HepG2 (cell line): ENCODE measurements around the gene GLB1L. TPM values are rescaled to one million over a fixed set of nuclear protein-coding genes. Genes with fewer than 3 reads are reported as not detected.

Experiments
- ATAC-seq: fragments of 200-7000 bp; cut with Tn5 transposase; 3 replicates; pipeline ENCODE4 v1.9.1; 2020; ENCODE audit warnings: mild to moderate bottlenecking, moderate library complexity
- BruUV-seq: library from RNA; stranded (reverse); fragments of 400-500 nt; replicated peaks from 2 replicates; lab custom pipeline; 2021; lab: Mats Ljungman, UMichigan
- CTCF ChIA-PET: fragments of 300-600 bp; formaldehyde crosslinking; extraction: SDS; loops from one replicate; lab custom pipeline; 2021; ENCODE audit warnings: low total read pairs, inconsistent platforms, low intra/inter-chr PET ratio; lab: Yijun Ruan, JAX
- POLR2A ChIA-PET: fragments of 350-600 bp; sonication (Branson Sonifier 250); formaldehyde crosslinking; loops from one replicate; lab custom pipeline; 2020; ENCODE audit warnings: antibody characterized with exemption, inconsistent platforms; lab: Yijun Ruan, JAX
- DNase-seq: peaks from one replicate; pipeline ENCODE4 v3.0.0-alpha.2; 2015; ENCODE audit warnings: low spot score
- FAIRE-seq: peaks from 3 replicates; lab custom pipeline; 2011; peaks lifted over from hg19 to GRCh38; lab: Jason Lieb, UNC
- H2AFZ ChIP-seq: one replicate; pipeline ENCODE4 v1.6.1; 2011; ENCODE audit warnings: low read length, inconsistent platforms
- H3K27ac ChIP-seq: fragments of 300-600 bp; 3 replicates; pipeline ENCODE4 v1.8.0; 2011; ENCODE audit warnings: mixed run types, mild to moderate bottlenecking, mixed read lengths, low read length, inconsistent platforms; ENCODE audit not compliant: insufficient read depth; ENCODE audit errors: extremely low read length
- H3K27me3 ChIP-seq, 2 experiments: fragments of 200-600 bp in 1 of 2; 2 replicates in 1 of 2; 3 replicates in 1 of 2; pipeline versions ENCODE4 v1.6.0 to v1.8.0; 2011; ENCODE audit warnings: low read length in 2 of 2, mild to moderate bottlenecking in 2 of 2, moderate library complexity in 2 of 2, inconsistent platforms in 1 of 2; ENCODE audit not compliant: insufficient read depth in 2 of 2, control insufficient read depth in 1 of 2
- H3K36me3 ChIP-seq, 2 experiments: fragments of 200-600 bp in 1 of 2; replicated peaks in 1 of 2; 2 replicates in 1 of 2; 3 replicates in 1 of 2; pipeline versions ENCODE4 v1.5.1 to v1.8.0; 2011; ENCODE audit warnings: low read length in 2 of 2, inconsistent platforms in 1 of 2; ENCODE audit not compliant: insufficient read depth in 2 of 2, control insufficient read depth in 1 of 2
- H3K4me1 ChIP-seq: 2 replicates; pipeline ENCODE4 v1.5.1; 2012; ENCODE audit warnings: low read length, inconsistent platforms; ENCODE audit not compliant: insufficient read depth
- H3K4me2 ChIP-seq: 2 replicates; pipeline ENCODE4 v1.6.0; 2011; ENCODE audit warnings: low read depth, low read length, inconsistent platforms
- H3K4me3 ChIP-seq, 3 experiments: fragments of 200-600 bp in 1 of 3; sonication (generic), shearing (Covaris generic) in 1 of 3; replicated peaks in 1 of 3; 2 replicates each; pipeline ENCODE4 v1.5.1; 2011 to 2016; ENCODE audit warnings: low read length in 3 of 3, inconsistent platforms in 2 of 3, low read depth in 2 of 3, mild to moderate bottlenecking in 2 of 3, control low read depth in 1 of 3, mixed read lengths in 1 of 3; ENCODE audit not compliant: insufficient read depth in 1 of 3
- H3K79me2 ChIP-seq: one replicate; pipeline ENCODE4 v1.6.1; 2011; ENCODE audit warnings: low read length, inconsistent platforms; ENCODE audit not compliant: insufficient read depth
- H3K9ac ChIP-seq: 2 replicates; pipeline ENCODE4 v1.6.0; 2011; ENCODE audit warnings: mild to moderate bottlenecking, low read depth, low read length, inconsistent platforms; ENCODE audit not compliant: insufficient read depth
- H3K9me3 ChIP-seq: 2 replicates; pipeline ENCODE4 v1.5.1; 2012; ENCODE audit warnings: mild to moderate bottlenecking, low read length
- H4K20me1 ChIP-seq: 2 replicates; pipeline ENCODE4 v1.6.0; 2011; ENCODE audit warnings: inconsistent platforms, mild to moderate bottlenecking, low read length, moderate library complexity; ENCODE audit not compliant: insufficient read depth
- ADNP ChIP-seq: sonication (generic); formaldehyde crosslinking; IDR thresholded peaks from 2 replicates; pipeline ENCODE4 v1.4.0; 2020; ENCODE audit warnings: missing genetic modification reagents
- CBX2 ChIP-seq, 2 experiments: fragments of 200-600 bp in 1 of 2; sonication (generic); formaldehyde crosslinking in 1 of 2; IDR thresholded peaks; 2 replicates each; pipeline versions ENCODE4 v1.7.0 to v1.8.1; 2018 to 2022; ENCODE audit warnings: low read depth in 2 of 2, low read length in 1 of 2, mild to moderate bottlenecking in 1 of 2, missing genetic modification reagents in 1 of 2
- ETV6 ChIP-seq: sonication (generic); formaldehyde crosslinking; conservative IDR thresholded peaks from 2 replicates; pipeline ENCODE4 v1.4.0; 2020; ENCODE audit warnings: missing genetic modification reagents
- HOXA5 ChIP-seq: sonication (generic); formaldehyde crosslinking; IDR thresholded peaks from 2 replicates; pipeline ENCODE4 v1.4.0; 2020; ENCODE audit warnings: missing genetic modification reagents
- MED13 ChIP-seq: sonication (generic); formaldehyde crosslinking; IDR thresholded peaks from 2 replicates; pipeline ENCODE4 v1.5.0; 2020; ENCODE audit warnings: missing genetic modification reagents
- NFYB ChIP-seq: sonication (generic); formaldehyde crosslinking; IDR thresholded peaks from 2 replicates; pipeline ENCODE4 v1.4.0; 2020; ENCODE audit warnings: missing genetic modification reagents
- ZNF746 ChIP-seq: sonication (generic); formaldehyde crosslinking; IDR thresholded peaks from 2 replicates; pipeline ENCODE4 v1.8.0; 2022; ENCODE audit warnings: mild to moderate bottlenecking, missing genetic modification reagents
- WGBS: methylation state at CpG from one replicate; pipeline ENCODE4 v1.1.6; 2017; ENCODE audit warnings: low lambda C conversion rate; 5-methylcytosine and 5-hydroxymethylcytosine counted together
- in situ Hi-C: cut with HindIII; loops from 2 replicates; pipeline ENCODE4 v1.10.0; 2017; ENCODE audit warnings: low pct_unique_long_range_greater_than_20kb; ENCODE audit not compliant: extremely low pct_ligation_motif_present
- intact Hi-C: fragments of 100-400 bp; cut with micrococcal nuclease; formaldehyde crosslinking; loops from one replicate; pipeline ENCODE4 v1.10.0; 2022; ENCODE audit not compliant: unreplicated experiment
- polyA plus RNA-seq, 8 experiments: library from polyadenylated mRNA; depleted of rRNA in 3 of 8; stranded (reverse) in 7 of 8; unstranded in 1 of 8; fragments of >200 nt; fragmentation: Illumina TruSeq in 4 of 8; extraction: Trizol in 4 of 8; gene quantifications; 2 replicates each; pipeline versions ENCODE4 v1.2.1 to v1.2.3, GENCODE V29; 2011 to 2016; ENCODE audit warnings: low read depth in 4 of 8, missing spikeins in 1 of 8, mixed read lengths in 1 of 8; ENCODE audit not compliant: insufficient read depth in 1 of 8
- total RNA-seq, 5 experiments: library from RNA; depleted of rRNA; stranded (reverse); fragments of >200 nt; fragmentation: Illumina TruSeq; extraction: Trizol; gene quantifications; 2 replicates each; pipeline ENCODE4 v1.2.3, GENCODE V29; 2016; ENCODE audit warnings: low read depth in 1 of 5
- TF ChIP-seq, protein P1 (sequence below): sonication (generic); formaldehyde crosslinking; IDR thresholded peaks from 2 replicates; pipeline ENCODE4 v1.8.1; 2023; ENCODE audit warnings: missing genetic modification reagents, inconsistent platforms, borderline replicate concordance
- TF ChIP-seq, protein P2 (sequence below): sonication (generic); formaldehyde crosslinking; IDR thresholded peaks from 2 replicates; pipeline ENCODE4 v1.9.0; 2021; ENCODE audit warnings: missing genetic modification reagents, borderline replicate concordance

GLB1L gene
- total and polyA plus RNA-seq, 2 of the 13 experiments (the other 11 are each of a cell fraction or from before 2014, with no cell fraction given) = 6.8 to 7.3 TPM

DNA sequence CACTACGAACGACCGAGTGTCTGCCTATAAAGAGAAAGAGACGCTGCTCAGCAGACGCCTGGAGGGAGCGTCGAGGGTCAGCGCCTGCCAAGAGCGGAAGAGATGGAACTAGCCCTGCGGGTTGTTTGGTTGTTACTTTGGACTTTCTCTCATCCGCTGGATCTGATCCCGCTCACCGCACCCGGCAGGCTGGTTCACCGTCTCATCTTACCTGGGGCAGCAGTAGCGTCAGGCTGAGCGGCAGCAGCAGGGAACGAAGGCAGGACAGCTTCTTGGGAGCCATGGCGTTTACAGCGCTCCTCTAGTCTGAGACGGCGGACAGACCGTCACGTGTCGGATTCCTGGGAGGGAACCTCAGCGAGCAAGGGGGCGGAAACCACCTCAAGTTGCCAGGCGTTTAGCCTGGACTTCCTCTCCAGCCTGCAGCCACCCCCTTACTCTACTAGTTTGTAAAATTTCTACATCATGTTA, 1.9 kb downstream of the GLB1L start:
- DNase-seq (no peak), ATAC-seq (no peak), FAIRE-seq (no peak)
- ChIA-PET POLR2A (interaction anchor here (3.2 kb wide), 1 partner anchor 25 kb away, joined by 57 read pairs; the partner anchor contains the start of gene ABCB6), CTCF (no interaction called here)
- no peak overlapping the region for H3K27ac ChIP-seq
- H3K36me3 ChIP-seq = peaks cover 4 to 12% of the 10 kb centered on the region in 2 experiments
- no peak overlapping the region for H2AFZ ChIP-seq
- H3K9ac ChIP-seq = no peak overlapping the region
- no peaks in the 10 kb centered on the region for H4K20me1 ChIP-seq
- TF ChIP-seq, protein P1, sequence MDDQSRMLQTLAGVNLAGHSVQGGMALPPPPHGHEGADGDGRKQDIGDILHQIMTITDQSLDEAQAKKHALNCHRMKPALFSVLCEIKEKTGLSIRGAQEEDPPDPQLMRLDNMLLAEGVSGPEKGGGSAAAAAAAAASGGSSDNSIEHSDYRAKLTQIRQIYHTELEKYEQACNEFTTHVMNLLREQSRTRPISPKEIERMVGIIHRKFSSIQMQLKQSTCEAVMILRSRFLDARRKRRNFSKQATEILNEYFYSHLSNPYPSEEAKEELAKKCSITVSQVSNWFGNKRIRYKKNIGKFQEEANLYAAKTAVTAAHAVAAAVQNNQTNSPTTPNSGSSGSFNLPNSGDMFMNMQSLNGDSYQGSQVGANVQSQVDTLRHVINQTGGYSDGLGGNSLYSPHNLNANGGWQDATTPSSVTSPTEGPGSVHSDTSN (CRISPR knock-in tag) = no peak
- TF ChIP-seq HOXA5 (CRISPR knock-in tag) = no peak
- no peak for TF ChIP-seq MED13 (CRISPR knock-in tag)
- no peak for TF ChIP-seq ADNP
- TF ChIP-seq ZNF746 (CRISPR knock-in tag) = no peak
- TF ChIP-seq CBX2 (IDR thresholded peaks at IDR 0.05; ENCODE audit: low read depth, low read length) = no peak
- TF ChIP-seq CBX2 (CRISPR knock-in tag; IDR thresholded peaks at IDR 0.05; ENCODE audit: low read depth) = no peak
- TF ChIP-seq ETV6 (CRISPR knock-in tag) = no peak
- no peak for TF ChIP-seq NFYB (CRISPR knock-in tag)
- TF ChIP-seq, protein P2, sequence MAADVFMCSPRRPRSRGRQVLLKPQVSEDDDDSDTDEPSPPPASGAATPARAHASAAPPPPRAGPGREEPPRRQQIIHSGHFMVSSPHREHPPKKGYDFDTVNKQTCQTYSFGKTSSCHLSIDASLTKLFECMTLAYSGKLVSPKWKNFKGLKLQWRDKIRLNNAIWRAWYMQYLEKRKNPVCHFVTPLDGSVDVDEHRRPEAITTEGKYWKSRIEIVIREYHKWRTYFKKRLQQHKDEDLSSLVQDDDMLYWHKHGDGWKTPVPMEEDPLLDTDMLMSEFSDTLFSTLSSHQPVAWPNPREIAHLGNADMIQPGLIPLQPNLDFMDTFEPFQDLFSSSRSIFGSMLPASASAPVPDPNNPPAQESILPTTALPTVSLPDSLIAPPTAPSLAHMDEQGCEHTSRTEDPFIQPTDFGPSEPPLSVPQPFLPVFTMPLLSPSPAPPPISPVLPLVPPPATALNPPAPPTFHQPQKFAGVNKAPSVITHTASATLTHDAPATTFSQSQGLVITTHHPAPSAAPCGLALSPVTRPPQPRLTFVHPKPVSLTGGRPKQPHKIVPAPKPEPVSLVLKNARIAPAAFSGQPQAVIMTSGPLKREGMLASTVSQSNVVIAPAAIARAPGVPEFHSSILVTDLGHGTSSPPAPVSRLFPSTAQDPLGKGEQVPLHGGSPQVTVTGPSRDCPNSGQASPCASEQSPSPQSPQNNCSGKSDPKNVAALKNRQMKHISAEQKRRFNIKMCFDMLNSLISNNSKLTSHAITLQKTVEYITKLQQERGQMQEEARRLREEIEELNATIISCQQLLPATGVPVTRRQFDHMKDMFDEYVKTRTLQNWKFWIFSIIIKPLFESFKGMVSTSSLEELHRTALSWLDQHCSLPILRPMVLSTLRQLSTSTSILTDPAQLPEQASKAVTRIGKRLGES (CRISPR knock-in tag) = no peak
- H3K4me3 ChIP-seq = no peak overlapping the region
- H3K4me1 ChIP-seq = peaks cover 33% of the 10 kb centered on the region
- BruUV-seq = no TSS peak
- WGBS = 89% methylated on average over 27 of the region's 28 CpGs
- no peaks in the 10 kb centered on the region for H3K9me3 ChIP-seq
- intact Hi-C loops = no loop called here
- in situ Hi-C loops = no loop called here
- H3K79me2 ChIP-seq = peaks cover 14% of the 10 kb centered on the region
- no peak overlapping the region for H3K4me2 ChIP-seq
- no peaks in the 10 kb centered on the region; a peak in 1 of 5 replicates for H3K27me3 ChIP-seq
